ENCODE data around the gene INO80B. TPM values are rescaled to one million over a fixed set of nuclear protein-coding genes. Genes with fewer than 3 reads are reported as not detected.
A peak's percentile ranks its signal among the peaks of the same experiment; 100 is the strongest.

INO80B gene
- total and polyA plus RNA-seq, 2 of the 8 experiments (the other 6 are each of a cell fraction or from before 2014, with no cell fraction given), result 3.9 to 18.5 TPM

- FAIRE-seq, result no peak
- TF ChIP-seq KDM5A (IDR thresholded peaks at IDR 0.05; ENCODE audit: low read length) (no peak), HDAC2 (IDR thresholded peaks at IDR 0.05; ENCODE audit: borderline replicate concordance in 1 of 2, low read depth in 2 of 2, low read length in 2 of 2) (peak in 1 of 2 experiments; percentile 46; a peak in 1 of 4 replicates), RAD21 (IDR thresholded peaks at IDR 0.05 in 1 of 2, conservative IDR thresholded peaks at IDR 0.05 in 1 of 2; ENCODE audit: low read depth in 2 of 2, low read length in 2 of 2) (no peak), ASH2L (IDR thresholded peaks at IDR 0.05; ENCODE audit: low read length) (peak; percentile 33), TAF1 (IDR thresholded peaks at IDR 0.05; ENCODE audit: low read depth, low read length) (no peak)
- TF ChIP-seq, protein P1, sequence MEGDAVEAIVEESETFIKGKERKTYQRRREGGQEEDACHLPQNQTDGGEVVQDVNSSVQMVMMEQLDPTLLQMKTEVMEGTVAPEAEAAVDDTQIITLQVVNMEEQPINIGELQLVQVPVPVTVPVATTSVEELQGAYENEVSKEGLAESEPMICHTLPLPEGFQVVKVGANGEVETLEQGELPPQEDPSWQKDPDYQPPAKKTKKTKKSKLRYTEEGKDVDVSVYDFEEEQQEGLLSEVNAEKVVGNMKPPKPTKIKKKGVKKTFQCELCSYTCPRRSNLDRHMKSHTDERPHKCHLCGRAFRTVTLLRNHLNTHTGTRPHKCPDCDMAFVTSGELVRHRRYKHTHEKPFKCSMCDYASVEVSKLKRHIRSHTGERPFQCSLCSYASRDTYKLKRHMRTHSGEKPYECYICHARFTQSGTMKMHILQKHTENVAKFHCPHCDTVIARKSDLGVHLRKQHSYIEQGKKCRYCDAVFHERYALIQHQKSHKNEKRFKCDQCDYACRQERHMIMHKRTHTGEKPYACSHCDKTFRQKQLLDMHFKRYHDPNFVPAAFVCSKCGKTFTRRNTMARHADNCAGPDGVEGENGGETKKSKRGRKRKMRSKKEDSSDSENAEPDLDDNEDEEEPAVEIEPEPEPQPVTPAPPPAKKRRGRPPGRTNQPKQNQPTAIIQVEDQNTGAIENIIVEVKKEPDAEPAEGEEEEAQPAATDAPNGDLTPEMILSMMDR (IDR thresholded peaks at IDR 0.05; ENCODE audit: control extremely low read depth in 1 of 3, insufficient read depth in 1 of 3, low read depth in 1 of 3, low read length in 3 of 3), result peak in 1 of 3 experiments; percentile 14; a peak in 2 of 4 replicates
Measured at GRCh38 chr2:74502720-74503505, 48.0 kb downstream of the INO80B start.

More at GRCh38 chr2:74502720-74503505, 48.0 kb downstream of the INO80B start:
- CTCF ChIA-PET (ENCODE audit: partially characterized antibody), result interaction anchor here (0.8 to 3.5 kb wide), 14 partner anchors 11 to 89 kb away, joined by 3 to 20 read pairs (median 4); partner anchors contain the start of genes CCDC142, DQX1, INO80B and TLX2
- peaks cover 7 to 62% (median 40%) of the 10 kb centered on the region in 4 experiments for H3K4me1 ChIP-seq (replicated peaks in 1 of 4; ENCODE audit: control insufficient read depth in 3 of 4, insufficient read depth in 4 of 4, low read length in 3 of 4)
- H3K23ac ChIP-seq (ENCODE audit: insufficient read length), result no peak overlapping the region
- no peak overlapping the region for H2AK5ac ChIP-seq (ENCODE audit: low read depth, low read length)
- peaks cover 0 to 12% of the 10 kb centered on the region in 2 experiments for H4K20me1 ChIP-seq (replicated peaks in 1 of 2; ENCODE audit: control insufficient read depth in 1 of 2, insufficient read depth in 2 of 2, low read length in 2 of 2)
- H2BK20ac ChIP-seq (ENCODE audit: low read length), result no peak overlapping the region
- peak overlapping the region; percentile 16; the same call in 1 of the 2 replicates for H2BK15ac ChIP-seq (ENCODE audit: low read length)
- POLR2A ChIA-PET (ENCODE audit: partially characterized antibody), result interaction anchor here (0.8 to 9.4 kb wide), 14 partner anchors 10 to 84 kb away, joined by 3 to 73 read pairs (median 6); partner anchors contain the start of genes AUP1, CCDC142, HTRA2 and TLX2
- no peak overlapping the region for H2BK120ac ChIP-seq (replicated peaks; ENCODE audit: low read depth, low read length)
- WGBS, 2 experiments (ENCODE audit: extremely low coverage in 1 of 2, insufficient coverage in 1 of 2, insufficient read length in 1 of 2, insufficient replicate concordance in 2 of 2, low coverage in 1 of 2, low lambda C conversion rate in 2 of 2, missing lambda C conversion rate in 1 of 2), result 1% methylated on average over 63 of the region's 67 CpGs; no CpG with 5 or more reads in 1 of the 2 experiments
- H3K14ac ChIP-seq (ENCODE audit: insufficient read length), result no peak overlapping the region
- peak overlapping the region in 1 of 4 experiments; percentile 14; a peak in 1 of 7 replicates for H3K9ac ChIP-seq (replicated peaks in 1 of 4; ENCODE audit: extremely low read depth in 1 of 4, low read depth in 3 of 4, low read length in 3 of 4)
- H3K23me2 ChIP-seq (ENCODE audit: low read depth, low read length), result peaks cover 35% of the 10 kb centered on the region; the same call in 1 of the 2 replicates
- peak overlapping the region; percentile 78 to 88 for H3K4me2 ChIP-seq (ENCODE audit: insufficient read depth in 1 of 2, low read depth in 2 of 2, low read length in 2 of 2)
- peaks cover 65 to 84% (median 82%) of the 10 kb centered on the region in 4 experiments for H3K27me3 ChIP-seq (replicated peaks in 1 of 4; ENCODE audit: control insufficient read depth in 3 of 4, extremely low read depth in 1 of 4, insufficient read depth in 3 of 4, low read length in 3 of 4)
- no peaks in the 10 kb centered on the region for H3K9me3 ChIP-seq (ENCODE audit: insufficient read depth in 2 of 2, low read depth in 1 of 2, low read length in 1 of 2)
- no peak overlapping the region for H2BK12ac ChIP-seq (ENCODE audit: low read depth, low read length)
- H3K79me1 ChIP-seq (ENCODE audit: low read depth, low read length), result no peaks in the 10 kb centered on the region
- peak overlapping the region; percentile 32 for H4K5ac ChIP-seq (ENCODE audit: insufficient read length, low read depth, low read length)
- H4K8ac ChIP-seq (ENCODE audit: extremely low read depth, insufficient read depth, low read length), result peak overlapping the region; percentile 82
- H3K79me2 ChIP-seq (ENCODE audit: control insufficient read depth in 1 of 2, insufficient read depth in 2 of 2, low read length in 2 of 2), result peaks cover 0 to 3% of the 10 kb centered on the region in 2 experiments; a peak in 1 of 4 replicates
- peak overlapping the region; percentile 17 for H4K91ac ChIP-seq (replicated peaks; ENCODE audit: insufficient read length, low read length)
- peak overlapping the region; percentile 17; the same call in 1 of the 2 replicates for H2AFZ ChIP-seq (ENCODE audit: low read length)
- peak in 1 of 2 experiments; percentile 80 for DNase-seq (ENCODE audit: low read depth in 1 of 2, low spot score in 2 of 2)
- peak overlapping the region; percentile 10 for H3K56ac ChIP-seq (replicated peaks; ENCODE audit: insufficient read length, low read depth, low read length)
- H3K18ac ChIP-seq (ENCODE audit: extremely low read depth, low read length), result peak overlapping the region; percentile 25
- no peak overlapping the region for H3K4ac ChIP-seq (replicated peaks; ENCODE audit: insufficient read length, low read depth, low read length)
- H3K36me3 ChIP-seq (ENCODE audit: control insufficient read depth in 2 of 4, insufficient read depth in 4 of 4, low read length in 3 of 4), result peaks cover 0 to 9% (median 4%) of the 10 kb centered on the region in 4 experiments; a peak in 6 of 8 replicates
- H3K4me3 ChIP-seq (ENCODE audit: extremely low read depth in 1 of 4, insufficient read depth in 2 of 4, low read depth in 3 of 4, low read length in 4 of 4), result peak overlapping the region; percentile 36 to 65 (median 54)
- H2BK5ac ChIP-seq (ENCODE audit: low read depth, low read length), result peak overlapping the region; percentile 35; the same call in 1 of the 2 replicates
- H3K27ac ChIP-seq (ENCODE audit: low read depth, low read length), result no peak overlapping the region
